T-helper 9 cell (primary cell): Measurements from ENCODE around the gene ZNF3.
"Not testable (repeated sequence)": the region's sequence is repeated elsewhere in the genome, so short reads cannot be mapped to it uniquely, and the experiment has no call there.

Experiments used
- DNase-seq: peaks from one replicate; pipeline ENCODE4 v3.0.0-alpha.2; 2020
- total RNA-seq, 2 donors: gene quantifications; one replicate each; lab custom pipeline; 2026; lab: John Stamatoyannopoulos, UW

Gene ZNF3
- 52.9 to 62.3 reads per million in 2 donors for total RNA-seq

- DNase-seq: peak; percentile 94
Measured at GRCh38 chr7:100081535-100082102, at the start of gene ZNF3. Gene ZNF3, minus strand, starts transcription at chr7:100081723. Its CDS starts 4,366 bp downstream, at chr7:100077357.

DNA sequence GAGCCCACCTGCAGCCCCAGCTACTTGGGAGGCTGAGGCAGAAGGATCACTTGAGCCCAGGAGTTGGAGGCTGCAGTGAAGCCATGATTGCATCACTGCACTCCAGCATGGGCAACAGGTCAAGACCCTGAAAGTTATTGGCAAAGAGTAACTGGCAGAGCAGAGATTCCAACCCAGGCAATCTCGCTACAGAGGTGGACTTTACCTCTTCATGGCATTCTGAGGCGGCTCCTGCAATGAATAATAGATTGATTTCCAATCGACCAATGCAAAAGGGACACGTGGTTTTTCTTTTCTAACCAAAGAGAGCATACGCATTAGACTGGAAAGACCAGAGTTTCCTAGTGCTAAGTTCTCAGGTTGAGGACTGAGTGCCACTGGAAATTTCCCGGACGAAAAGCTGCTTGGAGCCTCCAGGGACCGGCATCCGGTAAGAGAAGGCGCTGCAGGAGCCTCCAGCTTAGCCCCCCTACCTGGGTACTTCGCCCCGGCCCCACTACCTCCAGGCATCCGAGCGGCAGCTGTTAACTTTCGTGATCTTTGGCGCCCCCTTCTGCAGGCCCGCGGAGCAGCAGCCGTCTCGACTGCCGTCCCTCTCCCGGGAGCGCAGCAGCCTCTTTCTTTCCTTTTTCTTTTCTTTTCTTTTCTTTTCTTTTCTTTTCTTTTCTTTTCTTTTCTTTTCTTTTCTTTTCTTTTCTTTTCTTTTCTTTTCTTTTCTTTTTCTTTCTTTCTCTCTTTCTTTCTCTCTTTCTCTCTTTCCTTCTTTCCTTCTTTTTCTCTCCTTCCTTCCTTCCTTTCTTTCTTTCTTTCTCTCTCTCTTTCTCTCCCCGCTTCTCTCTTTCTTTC lies 49.3 kb upstream of the ZNF3 start:
- peak; percentile 89 for DNase-seq

DNA sequence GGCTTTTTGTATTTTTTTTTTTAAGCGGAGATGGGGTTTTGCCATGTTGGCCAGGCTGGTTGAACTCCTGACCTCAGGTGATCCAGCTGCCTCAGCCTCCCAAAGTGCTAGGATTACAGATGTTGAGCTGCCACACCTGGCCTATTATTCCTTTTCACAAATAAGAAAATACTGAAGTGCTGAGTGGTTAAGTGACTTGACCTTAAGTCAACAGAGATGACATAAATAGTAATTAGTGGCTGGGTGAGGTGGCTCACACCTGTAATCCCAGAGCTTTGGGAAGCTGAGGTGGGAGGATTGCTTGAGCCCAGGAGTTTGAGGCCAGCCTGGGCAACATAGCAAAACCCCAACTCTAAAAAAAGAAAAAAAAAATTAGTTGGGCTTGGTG lies 48.7 kb upstream of the ZNF3 start:
- DNase-seq: not testable (repeated sequence)

GRCh38 chr7:100128637-100128963 lies 47.1 kb upstream of the ZNF3 start:
- DNase-seq: no peak

DNA sequence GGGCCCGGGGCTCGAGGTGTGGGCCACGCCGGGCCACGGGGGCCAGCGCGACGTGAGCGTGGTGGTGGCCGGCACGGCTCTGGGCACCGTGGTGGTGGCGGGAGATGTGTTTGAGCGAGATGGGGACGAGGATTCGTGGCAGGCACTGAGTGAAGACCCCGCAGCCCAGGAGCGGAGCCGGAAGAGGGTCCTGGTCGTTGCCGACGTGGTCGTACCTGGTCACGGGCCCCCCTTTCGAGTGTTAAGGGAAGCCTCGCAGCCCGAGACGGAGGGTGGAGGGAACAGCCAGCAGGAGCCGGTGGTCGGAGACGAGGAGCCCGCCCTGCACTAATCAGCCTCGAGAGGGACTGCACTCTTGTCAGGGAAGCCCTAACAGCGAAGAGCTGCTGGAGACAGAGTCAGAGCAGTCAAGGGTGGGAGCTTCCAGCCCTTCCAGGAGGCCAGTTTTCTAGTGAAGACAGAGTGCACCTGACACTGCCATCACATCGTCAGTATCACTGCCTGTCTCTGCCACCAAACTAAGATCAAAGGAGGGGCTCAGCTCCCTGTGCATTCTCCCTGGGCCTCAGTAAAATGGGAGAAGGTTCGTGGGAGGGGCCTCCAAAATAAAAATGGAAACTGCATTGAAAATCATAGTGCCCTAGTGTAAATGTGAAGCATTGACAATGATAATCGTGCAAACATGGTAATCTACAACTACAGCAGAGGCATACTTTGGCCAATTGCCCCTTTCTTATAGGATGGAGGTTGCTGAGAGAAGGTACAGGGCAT lies 46.5 kb upstream of the ZNF3 start:
- no peak for DNase-seq

DNA sequence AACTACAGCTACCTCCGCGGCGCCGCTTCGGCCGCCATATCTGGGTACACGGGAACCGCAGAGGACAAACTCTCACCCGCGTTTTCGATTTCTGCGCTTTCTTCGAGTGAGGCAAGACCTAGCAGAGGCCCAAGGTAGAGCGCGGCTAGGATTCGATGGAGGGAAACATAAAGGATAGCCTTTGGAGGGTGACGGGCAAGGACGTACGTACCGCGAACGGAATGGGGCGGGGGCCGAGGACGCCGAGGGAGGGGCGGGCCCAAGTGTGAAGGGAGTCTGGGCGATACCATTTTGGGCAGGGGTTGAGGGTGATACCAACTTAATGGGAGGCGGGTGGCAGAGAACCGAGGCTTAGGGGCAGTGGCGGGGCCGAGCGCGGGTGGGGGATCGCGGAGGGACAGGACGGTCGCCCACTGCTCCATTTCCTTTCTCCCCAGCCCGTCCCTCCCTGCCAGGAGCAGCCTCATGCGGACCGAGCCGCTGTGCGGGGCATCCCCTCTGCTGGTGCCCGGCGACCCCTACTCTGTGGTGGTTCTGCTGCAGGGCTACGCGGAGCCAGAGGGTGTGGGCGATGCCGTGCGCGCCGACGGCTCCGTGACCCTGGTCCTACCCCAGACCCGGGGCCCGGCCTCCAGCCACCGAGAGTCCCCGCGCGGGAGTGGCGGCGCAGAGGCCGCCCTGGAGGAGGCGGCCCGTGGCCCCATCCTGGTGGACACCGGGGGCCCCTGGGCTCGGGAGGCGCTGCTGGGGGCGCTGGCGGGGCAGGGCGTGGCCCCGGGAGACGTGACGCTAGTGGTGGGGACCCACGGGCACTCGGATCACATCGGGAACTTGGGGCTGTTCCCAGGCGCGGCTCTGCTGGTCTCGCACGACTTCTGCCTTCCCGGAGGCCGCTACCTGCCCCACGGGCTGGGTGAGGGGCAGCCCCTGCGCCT lies 45.7 kb upstream of the ZNF3 start, which contains the start of gene MBLAC1:
MBLAC1 (plus strand) TSS at position 37 of the 935 bp plus-strand sequence; CDS start at position 466, 429 bp downstream.
- DNase-seq: peak; percentile 90

DNA sequence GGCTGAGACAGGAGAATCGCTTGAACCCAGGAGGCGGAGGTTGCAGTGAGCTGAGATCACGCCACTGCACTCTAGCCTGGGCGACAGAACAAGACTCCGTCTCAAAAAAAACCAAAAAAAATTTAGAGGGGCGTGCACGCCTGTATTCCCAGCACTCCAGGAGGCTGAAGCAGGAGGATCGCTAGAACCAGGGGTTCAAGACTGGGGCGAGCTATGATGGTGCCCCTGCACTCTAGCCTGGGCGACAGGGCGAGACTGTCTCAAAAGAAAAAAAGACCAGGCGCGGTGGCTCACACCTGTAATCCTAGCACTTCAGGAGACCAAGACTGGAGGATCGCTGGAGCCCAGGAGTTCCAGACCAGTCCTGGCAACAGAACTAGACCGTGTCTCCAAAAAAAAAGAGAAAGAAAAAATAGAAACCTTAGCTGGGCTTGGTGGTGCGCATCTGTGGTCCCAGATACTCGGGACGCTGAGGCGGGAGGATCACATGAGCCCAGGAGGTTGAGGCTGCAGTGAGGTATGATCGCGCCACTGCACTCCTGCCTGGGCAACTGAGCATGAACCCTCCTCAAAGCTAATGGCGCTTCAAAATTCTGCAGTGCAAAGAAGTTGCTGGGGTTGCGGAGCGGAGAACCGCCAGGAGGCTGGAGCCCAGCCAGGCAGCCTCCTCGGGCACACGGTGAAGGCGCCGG lies 44.9 kb upstream of the ZNF3 start:
- DNase-seq: no peak

GRCh38 chr7:100124301-100125230 lies 43.0 kb upstream of the ZNF3 start:
- DNase-seq: no peak

DNA sequence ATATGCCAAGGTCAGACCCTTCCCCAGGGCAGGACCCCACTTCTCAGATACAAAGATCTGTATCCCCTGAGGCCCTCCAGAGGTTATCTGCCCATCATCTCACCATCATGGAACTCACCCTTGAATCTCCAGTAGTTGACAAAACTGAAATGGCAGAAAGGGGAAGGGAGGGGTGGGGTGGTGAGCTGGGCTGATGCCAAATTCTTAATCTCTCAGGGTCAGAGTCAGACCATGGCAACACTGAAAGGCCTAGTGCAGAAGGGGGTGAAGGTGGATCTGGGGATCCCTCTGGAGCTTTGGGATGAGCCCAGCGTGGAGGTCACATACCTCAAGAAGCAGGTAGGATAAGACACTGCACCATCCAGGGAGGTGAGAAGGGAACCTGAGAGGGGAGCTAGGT lies 41.0 kb upstream of the ZNF3 start:
- no peak for DNase-seq

DNA sequence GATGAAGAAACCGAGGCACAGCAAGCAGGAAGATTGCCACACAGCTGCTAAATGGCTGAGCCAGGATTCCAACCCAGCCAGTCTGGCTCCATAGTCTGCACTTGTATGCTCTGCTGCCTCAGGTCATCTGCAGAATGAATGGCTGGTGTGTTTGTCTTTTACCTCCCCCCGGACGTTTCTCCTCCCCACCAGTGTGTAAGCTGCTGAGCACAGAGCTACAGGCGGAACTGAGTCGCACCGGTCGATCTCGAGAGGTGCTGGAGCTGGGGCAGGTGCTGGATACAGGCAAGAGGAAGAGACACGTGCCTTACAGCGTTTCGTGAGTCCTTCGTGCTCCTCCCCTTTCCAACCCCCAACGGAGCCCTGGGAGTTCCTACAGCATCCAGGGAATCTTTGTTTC lies 40.5 kb upstream of the ZNF3 start:
- no peak for DNase-seq

- DNase-seq: no peak
Measured at GRCh38 chr7:100120733-100121036, 39.2 kb upstream of the ZNF3 start.

- DNase-seq: peak; percentile 58
Measured at GRCh38 chr7:100119970-100120732, 38.6 kb upstream of the ZNF3 start.

DNA sequence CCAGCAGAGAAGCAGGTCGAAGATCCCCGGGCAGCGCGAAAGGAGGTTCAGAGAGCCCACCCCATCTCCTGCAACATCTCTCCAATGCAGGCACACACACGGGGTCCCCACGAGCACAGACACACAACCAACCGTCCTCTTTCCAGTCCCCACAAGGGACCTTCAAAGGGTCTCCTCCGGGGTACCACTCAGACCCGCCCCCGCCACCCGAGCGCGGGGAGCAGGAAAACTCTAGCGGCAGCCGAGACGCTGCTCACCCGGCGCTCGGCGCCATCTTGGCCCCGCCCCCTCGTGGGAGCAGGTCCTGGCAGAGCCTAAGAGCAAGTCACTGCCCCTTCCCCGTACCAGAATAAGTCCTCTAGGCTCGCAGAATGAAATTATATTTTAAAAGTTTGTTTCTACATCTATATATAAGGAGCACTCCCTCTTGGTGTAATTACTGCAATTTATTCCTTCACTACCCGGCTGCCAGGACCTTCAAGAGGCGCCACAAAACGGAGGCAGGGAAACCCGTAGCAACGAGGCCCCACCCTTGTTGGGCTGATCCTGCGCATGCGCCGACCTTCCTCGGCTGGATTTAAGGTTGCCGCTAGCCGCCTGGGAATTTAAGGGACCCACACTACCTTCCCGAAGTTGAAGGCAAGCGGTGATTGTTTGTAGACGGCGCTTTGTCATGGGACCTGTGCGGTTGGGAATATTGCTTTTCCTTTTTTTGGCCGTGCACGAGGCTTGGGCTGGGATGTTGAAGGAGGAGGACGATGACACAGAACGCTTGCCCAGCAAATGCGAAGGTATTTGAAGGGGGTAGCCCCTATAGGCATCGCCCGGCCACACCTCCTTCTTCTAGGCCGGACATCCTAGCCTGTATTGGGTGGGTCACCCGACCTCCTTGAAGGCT lies 37.8 kb upstream of the ZNF3 start, which contains the start of the genes CNPY4 and TAF6:
CNPY4 (plus strand) TSS at position 563 of the 898 bp plus-strand sequence; CDS start at position 674, 111 bp downstream.
TAF6 (minus strand) TSS at position 287 of the 898 bp plus-strand sequence. CDS start 5,149 bp downstream, outside the sequence.
- peak; percentile 95 for DNase-seq

GRCh38 chr7:100118388-100119071 lies 37.0 kb upstream of the ZNF3 start:
- DNase-seq: no peak

DNA sequence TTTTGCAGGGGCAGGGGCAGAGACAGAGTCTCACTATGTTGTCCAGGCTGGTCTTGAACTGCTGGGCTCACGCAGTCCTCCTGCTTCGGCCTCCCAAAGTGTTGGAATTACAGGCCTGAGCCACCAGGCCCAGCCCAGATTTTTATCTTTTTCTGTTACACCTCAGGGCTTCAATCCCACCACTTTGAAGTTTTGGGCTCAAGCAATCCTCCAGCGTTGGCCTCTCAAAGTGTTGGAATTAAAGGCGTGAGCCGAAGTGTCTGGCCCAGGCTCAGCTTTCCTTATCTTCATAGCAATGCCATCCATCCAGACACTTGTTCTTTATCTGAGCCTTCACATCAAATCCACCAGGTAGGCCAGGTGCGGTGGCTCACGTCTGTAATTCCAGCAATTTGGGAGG lies 33.5 kb upstream of the ZNF3 start:
- DNase-seq: no peak

DNA sequence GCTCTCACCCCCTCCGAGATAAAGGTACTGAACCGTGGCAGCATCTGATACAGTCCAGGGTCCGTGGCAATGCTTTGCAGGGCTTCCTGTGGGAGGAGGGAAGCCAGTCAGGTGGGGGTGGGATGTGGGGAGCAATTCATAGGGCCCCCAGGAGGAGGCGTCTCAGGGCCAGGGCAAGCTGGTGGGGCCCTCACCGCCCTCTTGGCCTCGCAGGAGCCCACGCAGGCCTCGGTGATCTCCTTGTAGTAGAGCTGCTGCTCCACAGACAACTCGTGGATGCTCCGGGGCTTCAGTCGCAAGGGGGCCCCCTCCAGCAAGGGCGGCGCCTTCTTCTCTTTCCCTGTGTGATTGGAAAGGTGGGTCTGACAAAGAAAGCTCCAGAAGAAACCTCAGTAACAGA lies 30.4 kb upstream of the ZNF3 start:
- DNase-seq: no peak

GRCh38 chr7:100111156-100111555 lies 29.6 kb upstream of the ZNF3 start:
- DNase-seq: no peak
